Measurements from ENCODE around the gene SNAPC4.
"Not testable (repeated sequence)": the region's sequence is repeated elsewhere in the genome, so short reads cannot be mapped to it uniquely, and the experiment has no call there.

The SNAPC4 gene

DNA sequence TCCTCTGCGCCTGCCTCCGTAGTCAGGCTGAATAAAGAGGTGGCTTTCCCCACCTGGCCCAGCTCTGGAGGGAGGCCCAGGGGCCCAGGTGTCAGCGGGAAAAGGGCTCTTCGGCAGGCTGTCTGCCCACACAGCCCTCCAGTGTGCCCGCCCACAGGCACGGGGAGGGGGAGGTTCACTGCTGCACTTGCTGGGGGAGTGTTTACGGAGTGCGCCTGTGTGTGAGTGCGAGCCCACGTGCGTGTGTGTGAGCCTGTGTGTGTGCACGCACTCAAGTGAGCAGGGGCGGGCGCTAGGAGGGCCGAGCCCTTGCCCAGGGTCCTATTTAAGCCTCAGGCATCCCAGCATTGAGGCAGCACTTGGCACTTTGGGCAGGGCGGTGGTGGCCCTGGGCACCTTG is 47.3 kb downstream of the SNAPC4 start:
- no peak for DNase-seq

DNA sequence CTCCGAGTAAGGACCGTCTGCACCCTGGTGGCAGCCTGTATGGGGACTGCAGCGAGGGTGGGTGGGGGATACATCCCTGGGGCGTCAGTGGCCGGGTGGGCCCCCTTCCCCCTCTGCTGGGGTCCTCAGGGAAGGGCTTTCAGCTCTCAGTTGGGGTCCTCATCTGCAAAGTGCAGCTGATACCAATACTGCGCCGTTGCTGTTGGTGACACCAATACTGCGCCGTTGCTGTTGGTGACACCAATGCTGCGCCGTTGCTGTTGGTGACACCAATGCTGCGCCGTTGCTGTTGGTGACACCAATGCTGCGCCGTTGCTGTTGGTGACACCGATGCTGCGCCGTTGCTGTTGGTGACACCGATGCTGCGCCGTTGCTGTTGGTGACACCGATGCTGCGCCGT is 48.1 kb downstream of the SNAPC4 start:
- DNase-seq, result not testable (repeated sequence)

DNA sequence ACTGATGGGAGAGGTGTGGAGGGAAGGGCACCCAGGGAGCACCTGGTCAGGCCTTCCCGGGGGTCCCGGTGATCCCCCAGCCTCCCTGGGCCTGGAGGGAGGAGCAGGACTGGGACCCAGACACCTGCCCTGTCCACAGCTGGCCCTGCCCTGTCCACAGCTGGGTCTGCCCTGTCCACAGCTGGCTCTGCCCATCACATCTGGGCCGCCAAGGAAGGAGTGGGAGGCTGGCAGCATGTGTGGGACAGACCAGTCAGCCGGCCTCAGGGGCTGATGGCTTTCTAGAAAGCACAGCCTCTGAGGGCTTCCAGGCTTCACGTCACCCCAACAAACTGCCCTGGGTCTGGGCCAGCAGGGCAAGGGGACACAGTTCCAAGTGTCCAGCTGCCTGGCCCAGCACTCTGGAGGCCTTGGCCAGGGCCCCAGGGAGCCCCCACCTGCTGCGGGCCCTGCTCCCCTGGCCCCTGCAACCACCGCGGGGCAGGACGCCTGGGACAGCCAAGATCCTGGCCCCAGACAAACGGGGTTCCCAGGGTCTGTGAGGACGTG is 48.6 kb downstream of the SNAPC4 start:
- no peak for DNase-seq

Measured in HCEC 1CT (cell line).